AG10803 (cell line): ENCODE measurements around the gene TMED9.
A peak's percentile ranks its signal among the peaks of the same experiment; 100 is the strongest.

Source experiments
- DNase-seq: peaks from one replicate; pipeline ENCODE4 v3.0.0; 2010; ENCODE audit warnings: low read depth
- H3K4me3 ChIP-seq: 2 replicates; pipeline ENCODE4 v1.5.1; 2011; ENCODE audit warnings: mild to moderate bottlenecking, low read length, control low read depth
- CTCF ChIP-seq: conservative IDR thresholded peaks from 2 replicates; pipeline ENCODE4 v1.5.1; 2011; ENCODE audit warnings: mild to moderate bottlenecking, low read length, control low read depth, inconsistent platforms

TMED9 gene

GRCh38 chr5:177592010-177592834 is at the start of gene TMED9:
TMED9 (plus strand) TSS chr5:177592203; CDS start chr5:177592215, 12 bp downstream.
- H3K4me3 ChIP-seq: peak within 1 kb of the TSS; percentile 95
- peak; percentile 73 for DNase-seq
- no peak for TF ChIP-seq CTCF

GRCh38 chr5:177542816-177543465 is 49.1 kb upstream of the TMED9 start:
- no peak for TF ChIP-seq CTCF
- no peak for DNase-seq
- no peak overlapping the region for H3K4me3 ChIP-seq

GRCh38 chr5:177545487-177546257 is 46.3 kb upstream of the TMED9 start:
- TF ChIP-seq CTCF: no peak
- no peak overlapping the region for H3K4me3 ChIP-seq
- peak; percentile 95 for DNase-seq

GRCh38 chr5:177546258-177546741 is 45.7 kb upstream of the TMED9 start:
- peak; percentile 26; the same call in 1 of the 2 replicates for TF ChIP-seq CTCF
- no peak overlapping the region for H3K4me3 ChIP-seq
- DNase-seq: peak; percentile 99

GRCh38 chr5:177547736-177548135 is 44.3 kb upstream of the TMED9 start:
- DNase-seq: no peak
- TF ChIP-seq CTCF: no peak
- no peak overlapping the region for H3K4me3 ChIP-seq

GRCh38 chr5:177548495-177548894 is 43.5 kb upstream of the TMED9 start:
- no peak for TF ChIP-seq CTCF
- no peak for DNase-seq
- H3K4me3 ChIP-seq: no peak overlapping the region
